Measurements from ENCODE around the gene DENND2A. TPM values are rescaled to one million over a fixed set of nuclear protein-coding genes. Genes with fewer than 3 reads are reported as not detected.
"Not testable (repeated sequence)": the region's sequence is repeated elsewhere in the genome, so short reads cannot be mapped to it uniquely, and the experiment has no call there.

The DENND2A gene
- total RNA-seq, 1 donor from 2014 or later = 0.58 TPM

DNA sequence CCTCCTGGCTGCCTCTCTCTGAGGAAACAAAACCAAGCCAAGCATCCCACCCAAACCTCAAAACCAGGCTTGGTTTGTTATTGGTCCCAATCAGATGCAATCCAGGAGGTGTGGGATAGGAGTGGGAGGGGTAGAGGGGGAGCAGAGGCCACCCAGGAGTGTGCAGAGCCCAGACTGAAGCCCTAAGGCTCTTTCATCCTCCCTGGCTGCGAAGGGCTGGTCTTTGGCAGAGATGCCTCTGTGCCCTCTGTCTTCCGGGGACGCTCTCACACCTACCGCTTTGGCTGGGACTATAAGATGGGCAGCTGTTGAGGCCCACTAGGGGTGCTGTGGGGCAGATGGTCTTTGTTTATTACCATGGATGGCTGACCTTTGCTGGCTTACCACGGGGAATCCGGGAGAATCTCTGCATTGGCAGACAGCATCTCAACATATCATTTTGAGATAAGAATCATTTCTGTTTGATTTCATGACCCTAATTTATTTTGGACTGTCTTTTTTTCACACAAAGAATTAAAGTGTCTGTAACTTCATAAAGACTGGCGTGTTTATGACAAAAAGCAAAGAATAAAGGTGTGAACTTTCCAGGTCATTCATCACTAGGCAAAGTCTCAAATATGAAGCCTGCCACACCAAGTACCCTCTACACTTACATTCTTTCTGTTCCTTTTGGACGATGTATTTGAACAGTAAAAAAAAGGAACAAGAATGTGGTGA lies 6.5 kb upstream of the DENND2A start:
- DNase-seq (ENCODE audit: extremely low read depth, low read depth, low spot score) = no peak

DNA sequence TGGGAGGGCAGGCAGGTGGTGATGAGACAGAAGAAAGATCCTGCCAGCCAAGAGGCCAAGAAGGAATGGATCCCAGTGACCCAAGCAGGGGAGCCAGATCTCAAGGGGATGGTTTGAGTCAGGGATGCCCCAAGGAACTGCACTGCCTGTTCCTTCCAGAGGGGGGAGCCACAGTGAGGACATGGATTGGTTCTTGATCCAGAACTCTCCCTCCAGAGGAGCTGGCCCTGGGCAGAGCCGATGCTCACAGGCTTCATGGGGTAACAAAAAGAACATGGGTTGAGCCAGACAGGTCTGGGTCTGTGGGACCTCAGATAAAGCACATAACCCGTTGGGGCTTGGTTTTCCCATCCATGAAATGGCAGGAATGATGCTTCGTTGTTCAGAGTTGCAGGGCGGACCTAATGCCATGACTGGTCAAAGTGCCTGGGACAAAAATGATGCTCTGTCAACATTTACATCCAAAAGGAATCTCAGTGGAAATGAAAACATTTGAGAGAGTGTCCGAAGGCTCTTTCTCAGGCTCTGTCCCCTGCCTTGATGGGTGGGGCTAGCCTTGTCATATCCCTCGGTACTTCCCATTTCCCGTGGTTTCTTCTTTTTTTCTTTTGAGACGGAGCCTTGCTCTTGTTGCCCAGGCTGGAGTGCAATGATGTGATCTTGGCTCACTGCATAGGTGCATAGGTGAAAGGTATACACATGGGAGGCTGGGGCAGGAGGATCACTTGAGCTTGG lies 4.7 kb upstream of the DENND2A start:
- no peak for DNase-seq (ENCODE audit: extremely low read depth, low read depth, low spot score)

DNA sequence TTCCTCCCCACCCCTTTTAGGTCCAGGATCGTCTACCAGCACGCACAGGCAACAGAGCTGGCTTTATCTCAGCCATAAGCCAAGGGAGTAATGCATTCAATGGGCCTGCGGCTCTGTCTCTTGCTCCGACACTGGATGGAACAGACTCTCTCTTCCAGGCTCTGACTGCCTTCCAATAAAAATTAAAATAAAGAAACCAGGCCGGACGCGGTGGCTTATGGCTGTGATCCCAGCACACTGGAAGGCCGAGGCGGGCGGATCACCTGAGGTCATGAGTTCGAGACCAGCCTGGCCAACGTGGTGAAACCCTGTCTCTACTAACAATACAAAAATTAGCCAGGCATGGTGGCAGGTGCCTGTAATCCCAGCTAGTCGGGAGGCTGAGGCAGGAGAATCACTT lies 4.1 kb upstream of the DENND2A start:
- DNase-seq (ENCODE audit: extremely low read depth, low read depth, low spot score) = not testable (repeated sequence)

DNA sequence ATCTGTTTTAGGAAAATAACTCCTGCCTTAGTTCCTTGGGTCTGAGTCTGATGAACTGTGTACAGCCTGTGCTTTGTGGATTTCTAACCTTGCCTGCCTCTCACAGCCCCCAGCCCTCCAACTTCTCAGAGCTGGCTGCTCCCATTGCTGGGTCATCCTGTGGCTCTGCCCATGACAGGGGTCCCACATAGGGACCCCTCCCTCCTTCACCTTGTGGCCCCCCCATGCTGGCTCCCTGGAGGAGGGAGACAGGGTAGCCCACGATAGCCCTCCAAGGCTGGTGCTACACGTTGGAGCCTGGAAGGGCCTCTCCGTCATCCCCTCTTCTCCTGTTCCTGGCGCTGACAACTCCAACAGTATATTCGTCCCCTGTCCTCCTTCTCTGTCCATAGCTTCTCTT lies 2.8 kb upstream of the DENND2A start:
- DNase-seq (ENCODE audit: extremely low read depth, low read depth, low spot score) = no peak

DNA sequence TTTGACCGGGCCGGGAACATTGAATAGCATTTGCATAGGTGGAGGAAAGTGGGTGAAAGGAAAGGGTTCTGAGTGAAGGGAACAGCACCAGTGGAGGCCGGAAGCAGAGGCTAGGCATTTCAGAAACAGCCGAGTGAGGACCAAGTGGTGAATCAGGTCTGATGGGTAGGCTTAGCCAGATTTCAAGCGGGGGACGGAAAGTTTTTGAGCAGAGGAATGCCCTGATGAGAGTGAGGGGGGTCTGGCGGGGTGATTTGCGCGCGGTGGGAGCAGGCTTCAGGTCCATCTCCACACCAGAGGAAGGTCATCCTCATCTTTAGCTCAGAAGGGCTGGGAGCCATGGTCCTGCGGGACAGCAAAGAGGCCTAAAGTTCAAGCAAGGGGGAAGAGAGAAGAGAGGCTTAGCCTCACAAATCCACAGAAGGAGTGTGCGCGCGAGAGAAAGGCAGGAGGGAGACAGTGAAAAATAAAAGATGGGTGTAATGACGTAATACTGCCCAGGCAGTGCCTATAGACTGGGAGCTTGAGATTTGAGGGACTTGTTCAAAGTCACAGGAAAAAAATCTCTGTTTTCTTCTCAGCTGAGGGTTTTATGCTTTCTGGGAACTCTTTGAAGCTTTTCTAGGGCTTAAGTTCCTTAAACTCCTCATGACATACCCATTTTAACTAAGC lies 1.0 kb upstream of the DENND2A start:
- no peak for DNase-seq (ENCODE audit: extremely low read depth, low read depth, low spot score)

DNA sequence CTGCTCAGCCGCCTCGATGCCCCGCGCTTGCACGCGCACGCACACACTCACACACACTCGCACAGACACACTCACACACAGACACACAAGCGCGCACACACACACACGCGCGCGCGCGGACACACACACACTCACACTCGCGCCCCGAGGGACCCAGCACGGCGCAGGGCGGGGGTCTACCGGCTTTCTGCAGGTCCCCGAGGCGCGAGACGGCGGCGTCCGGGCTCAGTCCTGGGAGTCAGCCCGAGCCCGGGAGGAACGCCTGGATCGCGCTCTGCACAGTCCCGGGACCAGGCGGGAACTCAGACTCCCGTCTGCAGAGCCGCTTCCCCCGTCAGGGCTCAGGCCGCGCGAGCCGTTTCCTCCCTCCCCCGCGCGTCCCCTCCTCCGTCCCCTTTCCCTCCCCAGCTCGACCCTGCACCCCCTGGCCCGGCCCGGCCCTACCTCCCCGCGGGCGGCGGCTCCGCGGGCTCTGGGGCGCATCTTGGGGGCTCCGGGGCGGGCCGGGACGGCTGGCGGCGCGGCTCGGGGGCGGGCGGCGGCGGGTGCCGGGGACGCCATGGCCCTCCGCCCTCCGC lies 464 bp downstream of the DENND2A start:
- no peak for DNase-seq (ENCODE audit: extremely low read depth, low read depth, low spot score)

DNA sequence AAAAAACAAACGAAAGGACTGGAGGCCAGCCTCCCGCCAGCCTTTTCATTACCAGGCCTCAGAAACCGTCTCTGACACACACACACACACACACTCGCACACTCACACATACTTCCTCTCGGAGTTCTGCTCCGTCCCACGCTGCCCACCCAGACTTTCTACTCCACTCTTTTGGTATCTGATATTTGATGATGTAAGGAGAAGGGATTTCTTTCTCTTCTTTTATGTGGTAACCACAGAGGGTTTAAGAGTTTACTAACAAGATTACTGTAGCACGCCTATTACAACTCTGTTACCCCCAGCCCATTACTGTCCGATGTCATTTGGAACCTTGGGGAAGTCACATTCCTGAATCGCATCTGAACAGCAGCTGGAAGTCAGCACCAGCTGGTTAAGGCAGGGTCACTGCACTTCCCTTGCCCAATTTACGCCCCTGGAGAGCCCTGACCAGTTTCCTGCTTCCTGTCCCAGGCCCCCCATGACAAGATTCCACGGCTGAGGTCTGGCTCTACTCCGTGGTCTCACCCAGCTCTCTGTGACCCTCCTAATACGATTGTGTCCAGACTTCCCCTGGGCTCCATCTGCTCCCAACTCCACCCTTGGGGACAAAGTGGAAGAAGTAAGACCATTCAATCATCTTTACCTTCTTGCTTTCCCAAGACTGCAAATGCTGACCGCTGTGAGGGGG lies 1.1 kb downstream of the DENND2A start:
- DNase-seq (ENCODE audit: extremely low read depth, low read depth, low spot score) = no peak

DNA sequence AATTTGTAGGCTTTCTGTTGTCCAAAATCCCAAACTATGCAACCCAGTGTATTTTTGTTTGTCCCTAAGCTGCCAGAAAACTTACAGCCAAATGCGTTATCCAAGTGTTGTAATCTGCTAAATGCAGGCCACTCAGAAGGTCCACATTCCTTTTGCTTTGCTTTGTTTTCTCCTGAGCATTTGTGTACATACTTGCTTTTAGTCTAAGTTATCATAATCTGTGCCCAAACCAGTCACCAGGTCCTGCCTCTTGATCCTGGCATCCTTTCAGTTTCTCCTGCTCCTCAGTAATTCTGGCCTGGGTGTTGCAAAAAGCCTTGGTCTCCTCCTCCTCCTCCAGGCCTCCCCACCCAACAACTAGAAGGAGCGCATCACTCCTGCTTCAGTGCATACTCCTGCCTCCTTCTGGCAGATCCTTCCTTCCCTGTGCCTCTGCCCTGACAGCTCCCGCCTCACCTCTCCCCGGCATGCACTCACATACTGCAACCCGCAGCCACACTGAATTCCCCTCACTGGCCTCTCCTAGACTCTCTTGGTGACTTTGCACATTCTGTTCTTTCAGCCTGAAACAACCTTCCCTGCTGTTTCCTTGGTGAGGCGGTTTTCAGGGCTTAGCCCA lies 2.3 kb downstream of the DENND2A start:
- no peak for DNase-seq (ENCODE audit: extremely low read depth, low read depth, low spot score)

DNA sequence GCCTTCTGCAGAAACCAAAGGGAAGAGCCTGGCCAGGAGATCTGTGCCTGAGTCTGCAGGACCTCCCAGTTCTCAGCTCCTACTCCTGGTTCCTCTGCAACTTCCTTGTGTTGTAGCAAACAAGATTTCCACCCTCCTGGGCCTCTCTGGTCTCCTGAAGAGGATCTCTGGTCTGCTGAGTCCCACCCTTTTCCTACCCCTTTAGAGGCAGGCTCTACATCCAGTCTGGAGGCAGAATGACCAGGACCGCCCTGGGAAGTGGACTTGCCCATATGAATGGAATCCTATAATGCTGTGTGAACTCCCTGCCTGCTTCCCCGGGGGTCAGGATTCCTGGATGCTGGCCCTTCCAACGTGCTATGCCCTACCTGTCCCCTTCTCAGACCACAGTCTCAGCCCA lies 3.2 kb downstream of the DENND2A start:
- no peak for DNase-seq (ENCODE audit: extremely low read depth, low read depth, low spot score)

DNA sequence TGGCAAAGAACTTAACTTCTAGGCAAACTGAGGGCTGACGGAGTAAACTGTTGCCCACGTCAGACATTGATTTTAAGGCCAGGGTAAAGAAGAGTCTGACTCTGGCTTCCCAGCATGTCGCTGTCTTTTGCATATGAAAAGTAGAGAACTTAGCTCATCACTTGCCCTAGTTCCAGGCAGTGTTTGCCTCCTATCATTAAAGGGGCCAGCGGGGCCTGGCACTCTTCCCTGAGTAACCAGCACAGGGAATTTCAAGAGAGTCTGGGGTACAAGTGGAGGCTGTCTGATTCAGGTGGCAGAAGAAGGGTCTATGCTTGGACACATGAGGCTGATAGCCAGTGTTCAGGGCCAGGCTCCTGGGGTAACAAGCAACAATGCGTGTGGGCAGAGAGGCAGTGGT lies 4.8 kb downstream of the DENND2A start:
- no peak for DNase-seq (ENCODE audit: extremely low read depth, low read depth, low spot score)

DNA sequence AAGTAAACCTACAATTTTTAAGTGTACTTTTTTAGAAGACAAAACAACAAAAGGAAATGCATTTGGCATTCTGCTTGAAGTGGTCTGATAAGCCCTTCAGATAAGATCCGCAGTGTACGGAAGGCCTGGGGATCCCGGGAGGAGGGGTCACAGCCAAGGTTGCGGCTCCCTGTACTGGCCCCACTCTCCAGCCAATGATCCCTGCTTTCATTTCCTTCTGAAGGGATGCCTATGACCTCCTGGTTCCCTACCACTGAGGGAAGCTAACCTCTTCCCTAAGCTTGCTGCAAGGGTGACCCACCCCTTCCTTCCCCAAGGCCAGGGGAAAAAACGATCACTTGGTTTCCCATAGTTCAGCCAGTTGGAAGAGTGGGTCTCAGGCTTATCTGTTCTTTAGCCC lies 5.3 kb downstream of the DENND2A start:
- DNase-seq (ENCODE audit: extremely low read depth, low read depth, low spot score) = no peak

DNA sequence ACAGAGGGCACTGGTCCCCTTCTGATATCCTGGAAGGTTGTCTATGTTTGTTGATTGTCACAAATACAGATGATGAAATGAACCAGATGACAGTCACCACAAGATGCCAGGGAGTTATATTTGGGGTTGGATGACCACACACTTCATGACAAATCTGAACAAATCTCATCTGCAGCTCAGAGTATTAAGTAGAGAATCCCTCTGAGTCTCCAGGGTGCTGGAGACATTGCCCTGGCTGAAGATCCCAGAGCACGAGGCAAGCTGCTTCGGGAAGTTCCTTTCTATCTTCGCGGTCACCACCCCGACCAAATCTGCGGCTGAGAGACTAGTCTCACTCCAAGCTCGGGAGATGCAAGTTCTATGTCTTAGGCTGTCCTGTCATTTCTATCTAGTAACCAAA lies 9.0 kb downstream of the DENND2A start:
- no peak for DNase-seq (ENCODE audit: extremely low read depth, low read depth, low spot score)

DNA sequence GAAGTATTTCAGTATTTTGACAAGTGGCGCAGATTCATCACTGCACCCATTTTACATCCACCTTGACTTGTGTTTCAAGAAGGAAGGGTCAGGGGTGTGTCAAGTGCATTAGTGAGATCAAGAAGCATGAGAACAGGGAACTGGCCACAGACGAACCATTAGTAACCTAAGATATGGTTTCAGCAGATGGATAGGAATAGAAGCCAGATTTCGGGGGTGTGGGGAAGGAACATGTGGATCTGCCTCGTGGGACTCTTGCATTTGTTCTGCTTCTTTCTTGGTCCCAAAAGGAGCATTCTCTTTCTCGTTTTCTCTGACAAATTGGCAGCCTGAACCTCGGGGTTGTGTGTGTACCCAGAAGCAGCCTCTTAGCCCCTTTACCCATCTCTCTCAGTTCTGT lies 9.6 kb downstream of the DENND2A start:
- DNase-seq (ENCODE audit: extremely low read depth, low read depth, low spot score) = no peak

DNA sequence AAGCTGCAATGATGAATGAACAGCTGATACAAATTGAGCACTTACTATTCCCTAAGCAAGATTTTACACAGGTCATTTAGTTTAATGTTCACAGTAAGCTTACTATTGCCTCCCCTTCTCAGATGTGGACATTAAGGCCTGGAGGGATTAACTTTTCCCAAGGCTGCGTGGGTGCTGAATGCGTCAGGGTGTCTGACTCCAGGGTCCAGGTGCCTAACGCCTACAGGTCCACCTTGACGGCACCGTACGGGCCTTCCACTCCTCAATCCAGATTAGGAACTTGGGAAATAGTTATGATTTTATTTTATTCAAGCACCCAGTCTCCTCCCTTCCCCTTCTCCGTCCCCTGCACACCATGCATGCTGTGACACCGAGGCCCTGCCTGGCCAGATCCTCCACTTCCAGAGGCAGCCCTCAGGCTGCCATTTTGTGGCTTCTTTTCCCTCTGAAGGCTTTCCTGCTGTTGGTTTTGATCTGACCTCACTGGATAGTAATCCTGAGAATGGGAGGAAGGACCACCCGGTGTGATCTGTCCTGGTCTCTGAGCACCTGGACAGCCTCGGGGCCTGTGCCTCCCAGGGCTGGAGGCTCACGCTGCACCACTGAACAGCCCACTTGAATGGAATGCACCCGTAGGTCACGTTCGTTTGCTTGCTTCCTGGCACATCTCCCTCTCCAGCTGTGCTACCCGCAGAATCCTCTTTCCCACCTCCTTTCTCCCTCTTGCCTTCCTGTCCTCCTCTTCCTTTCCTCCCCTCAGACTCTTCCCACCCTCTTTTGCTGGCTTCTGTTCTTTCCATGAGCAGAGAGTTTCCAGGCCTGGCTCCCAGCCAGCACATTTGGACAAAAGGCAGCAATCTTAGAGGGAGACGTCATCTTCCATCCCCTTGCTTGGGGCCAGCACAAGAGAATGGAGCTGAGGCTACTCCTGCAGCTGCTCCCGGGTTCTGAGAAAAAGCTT lies 14.4 kb downstream of the DENND2A start:
- DNase-seq (ENCODE audit: extremely low read depth, low read depth, low spot score) = peak; percentile 14

DNA sequence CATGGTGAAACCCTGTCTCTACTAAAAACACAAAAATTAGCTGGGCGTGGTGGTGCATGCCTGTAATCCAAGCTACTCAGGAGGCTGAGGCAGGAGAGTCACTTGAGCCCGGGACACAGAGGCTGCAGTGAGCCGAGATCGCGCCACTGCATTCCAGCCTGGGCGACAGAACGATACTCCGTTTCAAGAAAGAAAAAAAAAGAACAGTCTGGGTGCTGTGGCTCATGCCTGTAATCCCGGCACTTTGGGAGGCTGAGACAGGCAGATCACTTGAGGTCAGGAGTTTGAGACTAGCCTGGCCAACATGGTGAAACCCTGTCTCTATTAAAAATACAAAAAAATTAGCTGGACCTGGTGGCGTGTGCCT lies 15.4 kb downstream of the DENND2A start:
- not testable (repeated sequence) for DNase-seq (ENCODE audit: extremely low read depth, low read depth, low spot score)

DNA sequence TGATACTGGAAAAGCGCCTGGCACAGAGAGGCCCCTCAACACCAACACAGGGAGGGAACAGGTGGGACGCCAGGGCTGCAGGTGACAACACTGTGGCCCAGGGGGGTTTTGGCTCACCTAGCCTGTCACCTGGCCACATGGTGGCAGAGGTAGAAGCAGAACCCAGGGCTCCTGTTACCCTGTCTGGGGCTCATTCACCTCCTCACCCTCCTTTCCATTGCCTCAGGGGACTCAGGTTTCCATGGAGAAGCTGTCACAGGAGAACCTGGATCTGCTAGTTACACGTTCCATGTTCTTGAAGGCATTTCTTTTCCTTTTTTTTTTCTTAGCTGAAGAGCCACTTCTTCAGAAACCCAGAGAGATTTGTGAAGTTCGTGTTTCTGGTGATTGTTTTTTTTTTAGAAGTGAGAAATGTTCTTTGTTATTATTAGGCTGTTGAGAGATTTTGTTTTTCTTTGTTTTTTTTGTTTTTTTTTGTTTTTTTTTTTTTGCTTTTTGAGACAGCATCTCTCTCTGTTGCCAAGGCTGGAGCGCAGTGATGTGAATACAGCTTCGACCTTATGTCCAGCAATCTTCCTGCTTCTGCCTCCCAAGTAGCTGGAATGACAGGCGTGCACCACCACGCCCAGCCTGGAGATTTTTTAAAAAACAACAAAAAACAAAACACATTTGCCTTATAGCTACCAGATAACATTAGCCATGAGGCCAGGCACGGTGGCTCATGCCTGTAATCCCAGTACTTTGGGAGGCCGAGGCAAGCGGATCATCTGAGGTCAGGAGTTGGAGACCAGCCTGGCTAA lies 16.0 kb downstream of the DENND2A start:
- DNase-seq (ENCODE audit: extremely low read depth, low read depth, low spot score) = no peak

DNA sequence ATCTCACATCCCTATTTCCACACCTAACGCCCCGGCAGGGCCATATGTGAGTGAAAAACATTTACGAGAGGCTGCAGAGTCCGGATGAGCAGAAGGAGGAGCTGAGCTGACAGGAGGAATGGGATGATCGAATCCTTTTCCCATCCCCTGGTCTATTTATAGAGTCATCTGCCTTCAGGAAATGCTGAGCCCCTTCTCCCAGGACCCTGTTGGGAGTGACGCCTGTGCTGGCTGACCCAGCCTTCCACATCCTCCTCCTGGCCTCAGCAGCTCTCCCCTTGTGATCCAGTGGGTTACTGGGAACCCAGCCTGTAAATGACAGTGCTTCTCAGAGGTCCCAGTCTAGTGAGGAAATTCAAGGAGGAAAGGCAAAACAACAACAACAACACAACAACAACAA lies 16.6 kb downstream of the DENND2A start:
- DNase-seq (ENCODE audit: extremely low read depth, low read depth, low spot score) = no peak

DNA sequence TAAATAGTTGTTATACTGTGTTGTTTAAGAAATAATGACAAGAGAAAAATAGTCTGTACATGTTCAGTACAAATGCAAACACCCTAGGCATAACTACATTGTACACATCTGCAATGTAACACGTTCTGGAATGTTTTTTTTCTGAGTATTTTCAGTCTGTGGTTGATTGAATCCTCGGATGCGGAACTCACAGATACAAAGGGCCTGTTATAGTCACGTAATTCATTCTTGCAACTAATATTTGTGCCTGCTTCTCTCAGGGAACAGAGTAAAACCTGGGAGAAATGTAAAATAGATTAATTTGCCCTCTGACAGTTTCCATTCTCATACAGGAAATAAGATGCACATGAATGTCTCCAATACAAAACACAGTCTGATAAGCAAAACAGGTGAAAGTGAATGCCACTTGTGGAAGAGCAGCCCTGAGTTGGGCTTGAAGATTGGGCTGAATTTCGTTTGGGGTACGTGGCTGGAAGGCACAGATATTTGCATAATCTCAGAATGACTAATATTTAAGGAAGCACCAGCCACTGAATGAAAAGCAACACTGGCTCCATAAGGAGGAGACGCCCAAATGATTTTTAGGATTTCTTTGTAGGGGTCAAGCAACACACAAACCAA lies 19.1 kb downstream of the DENND2A start:
- DNase-seq (ENCODE audit: extremely low read depth, low read depth, low spot score) = no peak
